HG03175 (cell line): ENCODE data around the gene KCTD14.

ENCODE experiments used
- ATAC-seq: cut with Tn5 transposase; IDR thresholded peaks from one replicate; pipeline ENCODE4 v1.9.1; 2021; ENCODE audit warnings: mild to moderate bottlenecking, moderate library complexity; ENCODE audit not compliant: unreplicated experiment

KCTD14 gene

DNA sequence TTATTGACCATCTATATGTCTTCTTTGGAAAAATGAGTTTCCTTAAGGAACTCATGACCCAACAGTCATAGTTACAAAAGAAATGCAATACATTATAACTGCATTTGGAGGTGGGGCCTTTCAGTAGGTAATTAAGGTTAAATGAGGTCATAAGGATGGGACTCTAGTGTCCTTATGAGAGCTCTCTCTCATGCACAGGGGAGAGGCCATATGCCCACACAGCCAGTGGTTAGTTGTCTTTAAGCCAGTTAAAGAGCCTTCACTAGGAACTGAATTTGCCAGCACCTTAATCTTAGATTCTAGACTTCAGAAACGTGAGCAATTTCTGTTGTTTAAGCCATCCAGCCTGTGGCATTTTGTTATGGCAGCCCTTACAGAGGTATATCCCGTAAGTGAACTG, 56.0 kb downstream of the KCTD14 start:
- no peak for ATAC-seq

DNA sequence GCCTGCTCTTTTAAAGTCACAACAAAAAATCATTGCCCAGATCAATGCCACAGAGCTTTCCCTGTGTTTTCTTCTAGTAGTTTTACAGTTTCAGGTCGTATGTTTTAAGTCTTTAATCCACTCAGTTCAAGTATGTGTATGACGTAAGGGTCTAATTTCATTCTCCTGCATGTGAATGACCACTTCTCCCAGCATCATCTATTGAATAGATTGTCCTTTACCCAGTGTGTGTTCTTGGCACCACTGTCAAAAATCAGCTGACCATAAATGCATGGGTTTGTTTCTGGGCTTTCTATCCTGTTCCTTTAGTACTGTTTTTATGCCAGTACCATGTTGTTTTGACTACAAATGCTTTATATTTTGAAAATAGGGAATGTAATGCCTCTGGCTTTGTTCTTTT, 56.7 kb downstream of the KCTD14 start:
- ATAC-seq = no peak
